Epithelial cell of proximal tubule (primary cell): Measurements from ENCODE around the gene SP110. TPM values are rescaled to one million over a fixed set of nuclear protein-coding genes. Genes with fewer than 3 reads are reported as not detected.

Experiments used
- DNase-seq: peaks from one replicate; pipeline ENCODE4 v3.0.0-alpha.2; 2011; ENCODE audit warnings: low read depth
- H3K4me3 ChIP-seq: 2 replicates; pipeline ENCODE4 v1.5.1; 2011; ENCODE audit warnings: low read depth, mild to moderate bottlenecking, low read length
- CTCF ChIP-seq: conservative IDR thresholded peaks from 2 replicates; pipeline ENCODE4 v1.5.1; 2012; ENCODE audit warnings: low read depth, mild to moderate bottlenecking, low read length
- total RNA-seq: library from RNA; depleted of rRNA; stranded (reverse); fragments of >200 nt; gene quantifications from 2 replicates; pipeline ENCODE4 v1.2.3, GENCODE V29; 2015

SP110 gene
- total RNA-seq, 1 donor from 2014 or later: 10.1 TPM

- H3K4me3 ChIP-seq: no peak overlapping the region
- no peak for DNase-seq
- TF ChIP-seq CTCF: peak; percentile 81
These were observed 59.6 kb downstream of the SP110 start for GRCh38 chr2:230160112-230160660.

- DNase-seq: no peak
- no peak for TF ChIP-seq CTCF
- no peak overlapping the region for H3K4me3 ChIP-seq
These were observed 61.3 kb downstream of the SP110 start for GRCh38 chr2:230158468-230158867.

- TF ChIP-seq CTCF: no peak
- no peak for DNase-seq
- no peak overlapping the region for H3K4me3 ChIP-seq
These were observed 62.7 kb downstream of the SP110 start for GRCh38 chr2:230156782-230157699.

GRCh38 chr2:230155359-230155758 is 64.4 kb downstream of the SP110 start:
- TF ChIP-seq CTCF: no peak
- DNase-seq: no peak
- H3K4me3 ChIP-seq: no peak overlapping the region

- TF ChIP-seq CTCF: no peak
- no peak for DNase-seq
- H3K4me3 ChIP-seq: no peak overlapping the region
These were observed 66.3 kb downstream of the SP110 start for GRCh38 chr2:230153390-230153976.

GRCh38 chr2:230152334-230152733 is 67.5 kb downstream of the SP110 start:
- no peak for TF ChIP-seq CTCF
- H3K4me3 ChIP-seq: no peak overlapping the region
- DNase-seq: no peak
